GM13977 (cell line): ENCODE measurements around the gene NUDT22.
A peak's percentile ranks its signal among the peaks of the same experiment; 100 is the strongest.

ENCODE experiments used
- DNase-seq: peaks from one replicate; pipeline ENCODE4 v3.0.0; 2012; ENCODE audit warnings: low spot score
- in situ Hi-C: fragments of 300-500 bp; cut with MboI; formaldehyde crosslinking; loops from one replicate; pipeline ENCODE4 v1.12.0; 2022; ENCODE audit warnings: low sequenced_read_pairs, low pct_unique_long_range_greater_than_20kb, mixed read lengths, inconsistent platforms; ENCODE audit not compliant: unreplicated experiment
- TF ChIP-seq, protein P1 (sequence below): IDR thresholded peaks from 2 replicates; pipeline ENCODE4 v1.5.1; 2012; ENCODE audit warnings: mild to moderate bottlenecking, control low read depth; ENCODE audit not compliant: insufficient read depth; ENCODE audit errors: extremely low read depth, missing control alignments

Gene NUDT22

DNA sequence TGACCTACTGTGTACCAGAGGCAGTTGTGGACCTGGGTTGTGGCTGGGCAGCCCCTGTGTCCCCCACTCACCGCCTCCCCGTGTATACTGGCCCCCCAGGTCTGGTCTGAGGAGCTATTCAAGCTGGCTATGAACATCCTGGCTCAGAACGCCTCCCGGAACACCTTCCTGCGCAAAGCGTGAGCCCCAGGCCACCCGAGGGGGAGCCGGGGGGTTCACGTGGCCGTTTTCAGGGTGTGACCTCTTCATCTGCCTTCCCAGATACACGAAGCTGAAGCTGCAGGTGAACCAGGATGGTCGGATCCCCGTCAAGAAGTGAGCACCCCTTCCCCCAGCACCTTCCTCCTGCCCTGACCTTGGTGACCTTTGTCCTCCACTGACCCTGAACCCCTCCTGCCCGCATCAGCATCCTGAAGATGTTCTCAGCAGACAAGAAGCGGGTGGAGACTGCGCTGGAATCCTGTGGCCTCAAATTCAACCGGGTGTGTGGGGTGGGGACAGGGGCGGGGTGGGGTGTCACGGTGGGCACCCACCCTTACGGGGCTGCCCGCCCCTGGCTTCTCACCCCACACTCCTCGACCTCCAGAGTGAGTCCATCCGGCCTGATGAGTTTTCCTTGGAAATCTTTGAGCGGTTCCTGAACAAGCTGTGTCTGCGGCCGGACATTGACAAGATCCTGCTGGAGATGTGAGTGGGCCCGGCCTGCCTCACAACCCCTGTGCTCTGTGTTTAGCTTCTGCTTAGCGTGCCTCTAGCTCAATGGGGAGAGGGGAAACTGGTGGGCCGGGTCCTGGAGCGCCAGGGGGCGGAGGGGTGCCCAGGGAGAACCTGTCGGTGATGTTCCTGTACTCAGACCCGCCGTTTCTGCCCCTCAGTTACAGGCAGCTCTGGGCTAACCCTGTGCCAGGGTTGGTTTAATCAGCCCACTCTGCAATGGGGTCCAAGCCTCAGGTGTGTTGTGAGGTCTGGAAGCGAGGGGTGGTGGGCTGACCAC lies 29.4 kb downstream of the NUDT22 start:
- no peak for DNase-seq
- TF ChIP-seq, protein P1, sequence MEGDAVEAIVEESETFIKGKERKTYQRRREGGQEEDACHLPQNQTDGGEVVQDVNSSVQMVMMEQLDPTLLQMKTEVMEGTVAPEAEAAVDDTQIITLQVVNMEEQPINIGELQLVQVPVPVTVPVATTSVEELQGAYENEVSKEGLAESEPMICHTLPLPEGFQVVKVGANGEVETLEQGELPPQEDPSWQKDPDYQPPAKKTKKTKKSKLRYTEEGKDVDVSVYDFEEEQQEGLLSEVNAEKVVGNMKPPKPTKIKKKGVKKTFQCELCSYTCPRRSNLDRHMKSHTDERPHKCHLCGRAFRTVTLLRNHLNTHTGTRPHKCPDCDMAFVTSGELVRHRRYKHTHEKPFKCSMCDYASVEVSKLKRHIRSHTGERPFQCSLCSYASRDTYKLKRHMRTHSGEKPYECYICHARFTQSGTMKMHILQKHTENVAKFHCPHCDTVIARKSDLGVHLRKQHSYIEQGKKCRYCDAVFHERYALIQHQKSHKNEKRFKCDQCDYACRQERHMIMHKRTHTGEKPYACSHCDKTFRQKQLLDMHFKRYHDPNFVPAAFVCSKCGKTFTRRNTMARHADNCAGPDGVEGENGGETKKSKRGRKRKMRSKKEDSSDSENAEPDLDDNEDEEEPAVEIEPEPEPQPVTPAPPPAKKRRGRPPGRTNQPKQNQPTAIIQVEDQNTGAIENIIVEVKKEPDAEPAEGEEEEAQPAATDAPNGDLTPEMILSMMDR = no peak
- in situ Hi-C loops = no loop called here

DNA sequence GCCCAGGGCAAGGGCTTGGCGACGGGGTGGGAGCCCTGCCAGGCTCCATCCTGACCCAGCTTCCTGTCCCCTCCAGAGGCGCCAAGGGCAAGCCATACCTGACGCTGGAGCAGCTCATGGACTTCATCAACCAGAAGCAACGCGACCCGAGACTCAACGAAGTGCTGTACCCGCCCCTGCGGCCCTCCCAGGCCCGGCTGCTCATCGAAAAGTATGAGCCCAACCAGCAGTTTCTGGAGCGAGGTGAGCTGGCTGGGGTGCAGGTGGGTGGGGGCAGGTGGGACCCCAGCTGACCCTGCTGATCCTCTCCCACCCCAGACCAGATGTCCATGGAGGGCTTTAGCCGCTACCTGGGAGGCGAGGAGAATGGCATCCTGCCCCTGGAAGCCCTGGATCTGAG lies 30.2 kb downstream of the NUDT22 start:
- in situ Hi-C loops = no loop called here
- TF ChIP-seq, protein P1 = no peak

DNA sequence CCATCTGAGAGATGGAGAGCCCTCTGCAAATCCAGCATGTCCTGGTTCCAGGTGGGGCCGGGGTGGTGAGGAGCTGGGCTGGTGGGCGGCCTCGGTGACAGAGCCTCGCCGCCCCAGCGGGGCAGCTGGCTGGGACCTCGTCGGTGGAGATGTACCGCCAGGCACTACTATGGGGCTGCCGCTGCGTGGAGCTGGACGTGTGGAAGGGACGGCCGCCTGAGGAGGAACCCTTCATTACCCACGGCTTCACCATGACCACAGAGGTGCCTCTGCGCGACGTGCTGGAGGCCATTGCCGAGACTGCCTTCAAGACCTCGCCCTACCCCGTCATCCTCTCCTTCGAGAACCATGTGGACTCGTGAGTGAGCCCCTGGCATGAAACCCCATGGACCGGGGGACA lies 32.3 kb downstream of the NUDT22 start:
- in situ Hi-C loops = no loop called here
- TF ChIP-seq, protein P1 = no peak

More for the DNA sequence above, 30.2 kb downstream of the NUDT22 start:
- DNase-seq = no peak

DNA sequence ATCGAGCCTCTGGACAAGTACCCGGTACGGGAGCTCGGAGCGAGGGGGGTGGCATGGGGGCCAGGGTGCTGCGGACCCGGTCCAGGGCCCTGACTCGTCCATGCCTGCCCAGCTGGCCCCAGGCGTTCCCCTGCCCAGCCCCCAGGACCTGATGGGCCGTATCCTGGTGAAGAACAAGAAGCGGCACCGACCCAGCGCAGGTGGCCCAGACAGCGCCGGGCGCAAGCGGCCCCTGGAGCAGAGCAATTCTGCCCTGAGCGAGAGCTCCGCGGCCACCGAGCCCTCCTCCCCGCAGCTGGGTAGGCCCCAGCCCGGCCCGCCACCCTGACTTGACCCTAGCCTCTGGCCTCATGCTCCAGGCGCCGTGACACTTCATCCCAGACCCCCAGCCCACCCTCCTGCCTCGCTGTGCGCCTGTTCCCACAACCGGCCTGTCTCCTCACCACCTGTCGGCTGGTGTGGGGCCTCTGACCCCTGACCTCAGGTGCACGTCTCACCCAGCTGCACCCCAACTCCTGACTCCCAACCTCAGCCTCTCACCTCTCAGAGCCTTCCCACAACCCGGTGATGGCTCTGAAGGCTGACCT lies 33.0 kb downstream of the NUDT22 start:
- in situ Hi-C loops = no loop called here
- DNase-seq = no peak
- TF ChIP-seq, protein P1 = no peak

More for the DNA sequence above, 32.3 kb downstream of the NUDT22 start:
- peak; percentile 27 for DNase-seq

DNA sequence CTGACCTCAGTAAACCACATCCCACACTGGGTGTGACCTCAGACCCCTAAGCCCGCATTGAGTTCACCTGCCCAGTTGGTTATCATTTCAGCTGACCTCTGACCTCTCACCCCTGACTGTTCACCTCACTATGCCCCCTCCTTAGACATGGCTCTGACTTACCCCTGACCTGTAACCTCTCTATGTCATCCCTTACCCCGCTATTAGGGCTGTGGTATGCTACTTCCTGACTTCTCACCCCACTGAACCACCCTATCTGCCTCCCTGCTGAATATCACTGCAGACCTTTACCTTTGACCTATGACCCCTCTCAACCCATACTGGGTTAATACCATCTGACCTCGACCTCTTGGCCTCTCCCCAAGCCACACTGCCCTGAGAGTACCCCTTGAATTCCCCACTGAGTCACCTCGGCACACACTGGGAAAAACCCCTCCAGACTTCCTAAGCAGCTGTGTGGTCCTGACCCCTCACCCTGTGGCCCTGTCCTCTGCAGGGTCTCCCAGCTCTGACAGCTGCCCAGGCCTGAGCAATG lies 33.5 kb downstream of the NUDT22 start:
- peak; percentile 70 for DNase-seq
- TF ChIP-seq, protein P1 = no peak
- in situ Hi-C loops = no loop called here

DNA sequence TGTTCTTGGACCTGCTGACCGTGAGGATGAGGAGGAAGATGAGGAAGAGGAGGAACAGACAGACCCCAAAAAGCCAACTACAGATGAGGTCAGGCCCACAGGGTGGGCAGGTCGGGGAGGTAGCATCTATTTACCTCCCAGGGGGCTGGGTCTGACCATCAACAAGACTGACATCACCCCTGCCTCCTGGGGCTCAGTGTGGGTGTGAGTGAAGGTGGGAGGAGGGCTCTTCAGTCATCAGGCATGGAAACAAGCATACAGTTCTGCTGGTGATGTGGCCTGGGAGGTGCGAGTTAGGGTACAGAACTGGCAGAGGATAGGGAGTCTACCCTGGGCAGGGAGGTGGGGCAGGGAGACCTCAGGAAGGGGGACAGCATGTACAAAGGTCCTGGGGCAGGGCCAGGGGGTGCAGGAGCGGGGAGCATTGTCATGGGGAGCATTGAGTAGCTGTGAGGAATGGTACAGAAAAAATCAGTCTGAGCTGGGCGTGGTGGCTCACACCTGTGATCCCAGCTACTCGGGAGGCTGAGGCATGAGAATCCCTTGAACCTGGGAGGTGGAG lies 34.2 kb downstream of the NUDT22 start:
- in situ Hi-C loops = no loop called here
- peak; percentile 69 for DNase-seq
- TF ChIP-seq, protein P1 = no peak
